Activated naive CD8-positive, alpha-beta T cell treated with anti-CD3 and anti-CD28 coated beads, Interleukin-2, amount 50 U/mL, for 16 hours (primary cell): ENCODE measurements around the gene NSUN2.

Source experiments
- DNase-seq: peaks from one replicate; pipeline ENCODE4 v3.0.0-alpha.2; 2020; ENCODE audit warnings: low read depth, low spot score

NSUN2 gene

DNA sequence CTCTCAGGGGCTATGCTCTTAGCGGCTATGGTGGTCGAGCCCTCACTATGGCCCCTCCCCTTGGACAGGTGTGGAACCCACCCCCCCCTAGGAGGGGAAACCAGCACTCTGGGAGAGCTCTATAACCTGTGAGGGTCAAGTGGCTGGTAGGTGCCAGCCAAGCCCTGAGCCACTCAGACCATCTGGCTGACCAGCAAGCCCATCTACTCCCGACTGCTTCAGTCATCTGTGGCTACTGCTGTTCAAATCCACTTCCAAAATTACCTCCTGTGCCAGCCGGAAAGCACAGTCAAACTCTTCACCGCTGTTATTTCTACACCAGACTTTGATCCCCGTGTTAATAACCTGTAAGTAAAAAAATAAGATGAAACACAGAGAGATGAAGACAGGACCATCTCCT, 28.5 kb downstream of the NSUN2 start:
- DNase-seq = no peak

DNA sequence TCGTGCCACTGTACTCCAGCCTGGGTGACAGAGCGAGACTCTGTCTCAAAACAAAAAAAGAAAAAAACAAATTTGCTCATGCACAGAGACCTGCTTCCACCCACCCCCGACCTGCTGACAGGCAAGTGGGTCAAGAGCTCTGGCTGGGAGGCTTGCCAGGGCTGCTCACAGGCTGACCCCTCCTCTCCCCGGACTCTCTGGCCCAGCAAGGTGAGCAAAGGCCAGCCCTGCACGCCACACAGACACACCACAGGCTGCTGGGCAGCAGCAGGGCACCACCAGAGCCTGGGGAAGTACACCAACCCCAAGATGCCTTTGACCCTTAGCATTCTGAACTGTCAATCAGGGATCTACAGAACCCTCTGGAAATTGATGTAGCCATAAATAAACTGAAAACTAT, 29.2 kb downstream of the NSUN2 start:
- no peak for DNase-seq

DNA sequence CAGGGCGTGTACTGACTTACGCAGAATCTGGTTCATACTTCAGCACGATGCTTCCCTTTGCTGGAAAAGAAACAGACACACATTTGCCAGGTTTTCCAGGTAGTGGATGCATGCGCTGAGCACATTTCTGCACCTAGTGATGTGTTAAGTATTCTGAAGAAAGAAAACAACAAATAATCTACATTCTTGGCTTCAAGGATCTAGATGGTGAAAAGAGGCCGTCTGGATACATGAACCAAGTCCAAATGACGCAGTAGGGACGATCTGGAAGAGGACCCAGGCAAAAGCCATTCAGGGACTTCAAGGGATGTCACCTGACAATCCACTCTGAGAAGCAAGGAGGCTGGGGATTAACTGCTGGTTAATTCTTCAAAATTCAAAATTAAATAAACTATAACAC, 30.4 kb downstream of the NSUN2 start:
- no peak for DNase-seq

DNA sequence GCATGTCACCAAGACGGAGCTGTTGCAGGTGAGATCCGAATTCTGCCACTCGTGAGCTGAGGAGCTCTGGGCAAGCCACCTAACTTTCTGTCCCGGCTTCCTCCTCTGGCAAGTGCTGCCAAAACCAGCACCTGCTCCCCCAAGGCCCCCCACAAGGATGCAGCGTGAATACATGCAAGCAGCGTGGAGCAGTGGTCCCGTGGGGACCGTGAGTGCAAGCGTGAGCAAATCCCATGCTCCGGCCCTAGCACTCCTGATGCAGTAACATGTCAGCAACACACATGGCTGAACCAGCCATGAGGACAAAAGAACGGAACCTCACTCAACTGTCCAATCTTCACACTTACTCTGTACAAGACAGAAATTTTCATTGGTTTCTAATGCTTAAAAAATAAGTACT, 31.0 kb downstream of the NSUN2 start:
- DNase-seq = no peak

DNA sequence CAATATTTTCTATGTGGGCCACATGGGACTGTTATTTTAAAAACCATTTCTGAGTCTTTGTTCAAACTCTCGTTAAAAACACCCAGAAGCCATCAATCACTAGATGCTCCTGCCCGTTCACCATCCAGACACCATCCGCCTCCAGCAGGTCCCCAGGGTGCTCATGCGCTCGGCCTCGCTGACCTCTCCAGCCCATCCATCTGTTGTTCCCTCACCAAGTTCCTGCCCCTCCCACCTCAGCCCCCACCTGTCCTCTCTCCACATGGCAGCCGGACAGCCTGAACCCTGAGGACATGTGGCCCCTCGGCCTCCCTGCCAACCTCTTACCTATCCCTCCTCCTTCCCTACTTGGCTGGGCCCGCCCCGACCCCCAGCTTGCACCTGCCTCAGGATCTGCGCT, 31.6 kb downstream of the NSUN2 start:
- DNase-seq = no peak

DNA sequence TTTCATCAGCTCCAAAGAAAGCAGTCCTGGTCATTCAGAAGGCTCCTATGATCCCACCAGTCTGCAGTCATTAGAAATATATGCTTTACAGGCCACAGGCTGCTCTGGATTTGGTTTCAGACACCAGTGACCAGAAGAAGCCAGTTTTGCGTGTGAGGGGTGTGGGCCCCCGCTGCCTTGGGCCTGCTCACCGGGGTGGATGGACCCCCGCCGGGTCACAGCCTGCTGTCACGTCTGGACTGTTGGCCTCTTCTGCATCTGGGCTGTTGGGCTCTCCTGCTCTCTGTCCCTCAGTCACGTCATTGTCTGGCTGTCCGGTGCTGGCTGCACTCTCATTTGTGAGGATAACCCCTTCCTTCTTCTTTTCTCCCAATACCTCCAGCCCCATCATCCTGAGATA, 33.1 kb downstream of the NSUN2 start:
- DNase-seq = no peak

DNA sequence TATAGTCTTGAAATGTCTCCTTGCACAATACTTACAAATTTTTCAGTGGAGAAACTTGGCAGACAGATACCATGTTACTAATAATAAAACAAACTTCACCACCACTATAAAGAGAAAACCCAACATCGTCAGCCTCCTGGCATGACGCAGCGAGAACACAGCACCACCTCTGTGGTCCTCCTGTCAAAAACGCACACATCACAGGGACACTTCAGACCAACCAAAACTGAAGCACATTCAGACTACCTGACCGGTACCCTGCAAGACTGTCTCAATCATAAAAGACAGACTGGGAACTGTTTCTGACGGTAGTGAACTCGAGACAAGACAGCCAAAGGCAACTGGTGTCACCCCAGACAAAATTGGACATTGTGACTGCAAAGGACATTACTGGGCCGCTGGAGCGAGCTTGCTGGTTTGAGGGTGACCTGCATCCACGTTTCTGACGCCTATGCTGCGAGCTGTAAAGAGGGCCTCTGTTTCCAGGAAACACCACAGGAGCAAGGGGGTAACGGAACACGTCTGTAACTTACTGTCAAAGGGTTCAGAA, 34.4 kb downstream of the NSUN2 start:
- DNase-seq = no peak

DNA sequence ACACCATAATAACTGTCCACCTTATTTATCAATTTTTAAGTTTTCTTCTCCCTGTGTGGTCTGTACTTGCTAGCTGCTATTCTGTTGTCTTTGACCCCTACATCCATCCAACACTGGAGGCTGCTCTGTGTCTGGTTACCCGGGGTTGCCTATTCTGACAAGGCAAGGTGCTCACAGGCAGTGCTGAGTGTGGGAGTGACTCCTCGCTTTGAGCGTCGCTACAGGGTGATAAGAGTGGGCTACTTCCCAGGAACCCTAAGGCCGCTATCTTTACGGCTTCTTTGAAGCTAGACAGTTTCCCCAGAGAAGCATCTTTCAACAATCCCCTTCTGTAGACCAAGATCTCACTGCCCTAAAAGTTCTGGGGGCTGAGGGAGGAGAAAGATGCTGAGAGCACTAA, 35.3 kb downstream of the NSUN2 start:
- no peak for DNase-seq

DNA sequence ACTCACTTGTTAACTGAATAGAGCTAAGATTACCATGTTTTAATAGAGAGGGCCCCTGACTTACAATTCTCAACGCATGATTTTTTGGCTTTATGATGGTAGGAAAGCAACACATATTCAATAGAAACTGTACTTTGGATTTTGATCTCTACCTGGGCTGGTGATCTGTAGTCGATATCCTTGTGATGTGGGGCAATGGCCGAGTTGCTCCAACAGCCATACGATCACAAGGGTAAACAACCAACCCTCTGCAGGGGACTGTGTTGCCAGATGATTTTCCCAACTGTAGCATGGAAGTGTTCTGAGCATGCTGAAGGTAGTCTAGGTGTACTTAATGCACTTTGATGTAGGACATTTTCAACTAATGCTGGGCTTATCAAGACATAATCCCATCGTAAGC, 36.5 kb downstream of the NSUN2 start:
- no peak for DNase-seq

DNA sequence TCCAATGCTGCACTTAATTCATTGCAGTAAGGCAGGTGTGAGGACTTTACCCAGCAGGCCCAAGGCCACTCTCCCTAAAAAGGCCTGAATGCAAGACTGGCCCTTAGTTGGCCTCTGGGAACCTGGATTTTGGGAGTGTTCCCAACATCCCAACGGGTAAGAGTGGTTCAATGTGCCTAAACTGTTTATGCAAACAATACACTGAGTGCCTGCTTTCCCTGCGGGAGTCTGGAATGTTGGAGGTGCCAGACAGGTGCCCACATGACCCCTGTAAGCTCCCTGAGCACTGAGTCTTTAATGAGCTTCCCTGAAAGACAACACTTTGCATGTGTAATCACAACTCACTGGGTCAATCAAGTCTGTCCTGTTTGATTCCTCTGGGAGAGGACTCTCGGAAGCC, 37.4 kb downstream of the NSUN2 start:
- no peak for DNase-seq

DNA sequence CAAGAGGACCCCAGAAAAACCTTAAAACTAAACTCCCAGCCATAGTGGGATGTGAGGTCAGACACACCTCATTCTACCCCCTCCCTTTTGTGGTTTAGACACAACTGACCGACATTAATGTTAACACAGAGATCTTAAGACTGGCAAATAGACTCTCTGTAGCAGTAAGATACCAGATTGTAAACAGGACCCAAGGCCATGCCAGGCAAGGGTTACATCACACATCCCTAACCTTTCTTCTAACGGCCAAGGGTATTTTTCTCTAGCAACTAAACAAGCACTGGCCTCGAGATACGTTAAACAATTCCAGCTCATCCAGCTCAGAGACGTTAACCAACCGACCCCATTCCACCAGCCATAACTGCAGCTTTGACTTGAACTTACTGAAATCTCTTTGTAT, 38.8 kb downstream of the NSUN2 start:
- no peak for DNase-seq

DNA sequence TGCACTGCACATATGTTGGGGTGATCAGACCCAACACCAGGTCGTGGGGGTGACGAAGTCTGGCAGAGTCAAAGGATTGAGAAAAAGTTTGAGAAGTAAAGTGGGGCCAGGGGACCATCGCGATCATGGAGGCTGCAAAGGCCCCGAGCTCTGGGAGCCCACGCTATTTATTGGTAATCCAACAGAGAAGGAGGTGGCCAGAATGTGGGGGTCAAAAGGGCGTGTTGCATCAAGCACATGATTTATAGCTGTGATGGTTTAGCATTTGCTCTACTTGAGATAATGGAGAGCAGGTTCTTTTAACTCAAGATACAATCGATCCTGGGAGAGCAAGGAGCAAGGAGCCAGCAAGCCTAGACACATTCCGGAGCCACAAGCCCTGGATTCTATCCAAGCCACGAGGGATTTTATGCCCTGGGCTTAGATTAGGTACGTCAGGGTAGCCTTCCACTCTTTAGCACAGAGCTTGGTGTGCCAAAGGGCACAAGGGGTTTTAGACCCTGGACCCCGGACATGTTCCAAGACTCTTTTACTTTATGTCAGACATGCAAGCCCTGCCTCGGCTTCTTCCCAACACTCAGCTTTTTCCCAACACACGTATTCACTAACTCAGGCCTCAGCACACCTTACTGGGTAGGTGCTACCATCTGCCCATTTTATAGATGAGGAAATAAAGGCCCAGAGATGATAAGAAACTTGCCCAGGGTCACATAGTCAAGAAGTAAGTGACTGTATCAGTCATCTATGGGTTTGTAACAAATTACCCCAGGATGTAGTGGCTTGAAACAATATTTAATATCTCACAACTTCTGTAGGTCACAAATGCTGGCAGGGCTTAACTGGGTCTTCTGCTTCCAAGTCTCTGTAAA, 39.5 kb downstream of the NSUN2 start:
- DNase-seq = no peak

DNA sequence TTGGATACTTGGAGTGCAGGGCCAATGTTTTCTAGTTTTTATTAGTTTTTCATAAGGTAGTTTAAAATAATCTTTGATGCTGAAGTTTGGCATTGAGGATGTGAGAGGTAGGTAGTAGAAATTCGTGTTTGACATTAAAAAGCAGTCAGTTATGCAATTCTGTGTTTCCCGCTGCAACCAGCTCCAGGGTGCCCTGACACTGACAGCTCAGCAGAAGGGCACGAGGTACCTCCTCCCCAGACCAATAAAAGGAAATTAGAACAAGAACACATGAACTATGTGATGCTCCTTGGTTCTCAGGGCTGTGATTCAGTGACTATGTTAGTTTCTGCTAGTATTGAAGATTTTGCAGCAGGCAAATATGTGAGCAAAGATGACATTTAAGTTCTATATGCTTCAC, 40.2 kb downstream of the NSUN2 start:
- no peak for DNase-seq

DNA sequence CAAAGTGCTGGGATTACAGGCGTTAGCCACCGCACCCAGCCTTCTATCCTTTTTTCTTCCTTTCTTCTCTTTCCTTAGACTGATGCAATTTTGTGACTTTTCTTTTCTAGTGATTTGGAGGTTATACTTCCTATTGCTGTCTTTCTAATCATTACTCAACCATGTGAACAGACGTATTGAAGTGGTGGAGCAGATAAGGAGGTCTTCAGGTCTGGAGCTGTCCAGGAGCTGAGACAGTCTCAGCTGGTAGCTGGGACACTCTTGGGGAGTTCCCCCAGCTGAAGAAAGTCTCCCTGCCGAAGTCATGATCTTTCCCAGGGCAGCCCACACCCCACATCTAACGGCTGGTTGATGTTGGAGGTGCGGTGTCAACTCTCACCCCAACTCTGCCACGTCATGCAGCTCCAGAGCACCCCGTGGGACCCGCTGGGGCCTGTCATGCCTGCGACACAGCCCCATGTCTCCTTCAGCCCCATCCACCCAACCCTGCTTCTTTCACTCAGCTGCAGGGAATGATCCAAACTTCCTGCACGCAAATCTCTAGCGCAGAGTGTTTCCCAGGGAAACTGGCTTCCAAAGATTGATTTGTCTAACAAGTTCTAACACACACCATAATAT, 41.1 kb downstream of the NSUN2 start:
- DNase-seq = no peak

DNA sequence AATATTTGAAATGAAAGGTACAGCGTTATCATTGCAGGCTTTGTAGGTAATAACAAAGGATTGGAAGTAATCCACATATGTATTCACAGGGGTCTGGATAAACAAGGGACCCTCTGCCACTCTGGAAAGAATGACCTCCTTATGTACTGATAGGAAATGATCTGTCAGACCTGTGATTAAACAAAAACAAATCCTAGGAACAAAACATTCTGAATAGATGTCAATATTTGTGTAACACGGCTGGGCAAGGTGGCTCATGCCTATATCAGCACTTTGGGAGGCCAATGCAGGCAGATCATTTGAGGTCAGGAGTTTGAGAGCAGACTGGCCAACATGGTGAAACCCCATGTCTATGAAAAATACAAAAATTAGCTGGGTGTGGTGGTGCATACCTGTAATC, 42.3 kb downstream of the NSUN2 start:
- DNase-seq = no peak

DNA sequence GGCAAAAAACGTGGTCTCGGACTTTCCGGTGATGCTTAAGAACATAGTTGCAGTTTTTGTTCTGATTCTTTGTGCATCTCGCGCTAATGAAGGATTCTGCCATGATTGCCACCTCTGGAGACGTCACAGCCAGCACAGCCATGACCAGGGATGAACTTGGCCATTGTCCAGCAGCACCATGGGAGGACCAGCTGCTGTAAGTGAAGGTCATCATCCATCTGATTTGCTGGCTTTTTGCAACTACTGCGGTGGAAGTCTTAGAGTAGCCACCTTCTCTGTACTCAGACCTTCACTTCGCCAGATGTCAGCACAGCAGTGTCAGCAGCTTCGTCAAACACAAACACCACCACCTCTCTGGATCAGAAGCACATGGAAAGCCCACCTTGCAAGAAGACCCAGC, 45.7 kb downstream of the NSUN2 start:
- no peak for DNase-seq

DNA sequence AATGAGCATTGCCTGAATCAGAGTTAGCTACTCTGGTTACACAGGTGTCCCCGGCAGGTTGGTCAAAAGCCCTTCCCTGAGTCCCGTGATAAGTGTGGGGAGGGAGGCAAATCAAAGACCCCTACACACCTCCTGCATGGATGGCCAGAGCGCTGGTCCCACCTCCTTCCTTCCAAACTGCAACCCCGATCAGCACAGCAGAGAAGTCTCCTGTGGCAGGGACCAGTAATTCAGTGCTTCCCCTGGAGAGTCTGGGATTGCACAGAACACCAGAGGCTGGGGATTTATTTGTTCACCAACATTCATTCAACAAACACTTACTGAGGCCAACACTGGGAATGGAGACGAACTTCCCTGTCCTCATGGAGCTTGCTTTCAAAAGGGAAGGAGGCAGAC, 46.2 kb downstream of the NSUN2 start:
- DNase-seq = no peak

DNA sequence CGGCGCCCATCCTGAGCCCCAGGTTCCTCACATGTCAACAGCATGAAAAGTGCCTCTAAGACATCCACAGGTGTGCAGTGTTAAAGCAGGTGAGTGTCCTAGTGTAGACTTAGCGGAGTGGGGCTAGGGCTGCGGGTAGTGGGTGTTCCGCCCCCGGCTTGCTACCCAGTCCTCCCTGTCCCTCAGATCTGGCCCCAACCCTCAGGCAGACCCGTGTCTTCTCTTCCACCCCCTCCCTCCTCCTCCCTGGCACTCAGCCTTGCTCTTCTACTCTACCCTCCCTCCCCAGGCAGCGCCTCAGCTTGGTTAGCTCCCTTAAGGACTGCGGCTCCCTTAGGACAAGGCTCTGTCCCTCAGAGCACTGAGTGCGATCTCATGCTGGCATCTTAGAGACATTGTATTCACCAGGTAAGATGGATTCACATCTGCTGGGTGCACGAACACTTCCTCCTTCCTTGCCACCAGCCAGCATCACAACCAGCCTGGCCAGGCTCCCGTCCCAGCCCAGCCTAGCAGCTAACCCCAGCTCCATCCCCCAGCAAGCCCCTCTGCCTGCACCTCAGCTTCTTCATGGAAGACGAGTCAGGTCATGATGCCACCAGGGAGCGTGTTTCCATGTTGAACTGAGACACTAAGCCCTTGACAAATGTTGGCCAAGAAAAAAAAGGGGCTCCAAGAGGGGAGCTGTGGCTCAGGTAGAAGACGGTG, 46.8 kb downstream of the NSUN2 start:
- DNase-seq = no peak

DNA sequence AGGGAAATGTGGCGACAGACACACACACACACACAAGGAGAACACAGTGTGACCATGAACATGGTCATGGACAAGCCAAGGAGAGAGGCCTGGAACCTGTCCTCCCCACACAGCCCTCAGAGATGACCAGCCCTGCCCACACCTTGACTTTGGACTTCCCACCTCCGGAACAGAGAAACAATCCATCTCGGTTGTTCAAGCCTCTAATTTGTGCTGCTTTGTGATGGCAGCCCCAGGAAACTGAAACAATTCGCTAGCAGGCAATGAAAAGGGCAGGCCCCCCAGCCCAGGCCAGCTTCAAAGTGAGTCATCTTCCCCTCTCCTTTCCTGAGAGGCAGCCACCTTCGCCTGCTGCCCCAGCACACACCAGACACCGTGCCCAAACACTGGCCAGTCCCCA, 47.7 kb downstream of the NSUN2 start:
- no peak for DNase-seq

DNA sequence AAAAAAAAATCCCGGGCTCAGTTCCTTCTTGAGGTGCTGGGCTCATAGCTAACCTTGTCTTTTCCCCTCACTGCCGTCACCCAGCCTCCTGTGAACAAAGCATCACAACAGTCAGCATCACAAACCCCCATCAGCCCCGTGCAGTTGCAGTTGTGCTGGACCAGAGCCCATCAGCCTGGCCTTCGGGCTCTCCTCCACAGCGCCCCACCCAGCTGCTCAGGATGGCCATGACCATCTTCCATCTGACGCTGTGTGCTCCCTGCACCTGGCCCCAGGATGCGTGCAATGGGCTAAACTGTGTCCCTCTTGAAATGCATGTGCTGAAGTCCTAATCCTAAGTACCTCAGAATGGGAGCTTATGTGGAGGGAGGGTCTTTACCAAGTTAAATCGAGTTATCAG, 48.1 kb downstream of the NSUN2 start:
- no peak for DNase-seq

DNA sequence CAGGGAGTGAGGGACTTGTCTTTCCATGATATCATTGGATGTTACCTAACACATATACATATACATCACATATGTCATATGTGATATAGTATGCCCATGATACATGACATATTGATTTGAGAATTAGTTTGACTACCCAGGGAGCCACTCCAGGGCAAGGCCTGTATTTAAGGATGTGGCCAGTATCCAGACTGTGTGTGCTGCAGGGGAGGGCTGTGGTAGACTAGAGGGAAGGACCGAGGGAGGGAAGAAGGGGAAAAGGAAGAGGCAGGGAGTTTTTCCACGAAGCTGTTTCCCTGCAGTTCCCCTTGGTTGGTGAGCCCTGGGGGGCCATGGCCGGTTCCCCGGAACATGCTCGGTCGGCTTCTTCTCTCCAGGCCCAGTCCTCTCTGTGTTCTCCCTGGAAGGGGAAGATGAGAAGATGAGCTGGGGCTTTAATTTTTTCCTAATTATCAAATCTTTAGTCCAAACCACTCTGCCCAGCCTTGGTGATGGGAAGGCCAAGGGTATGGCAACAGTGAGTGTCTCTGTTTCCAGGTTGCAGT, 48.7 kb downstream of the NSUN2 start:
- DNase-seq = no peak
